ENCODE data around the gene LPP. TPM values are rescaled to one million over a fixed set of nuclear protein-coding genes. Genes with fewer than 3 reads are reported as not detected.

LPP gene
- total and polyA plus RNA-seq, 10 of the 15 experiments (the other 5 are each of a cell fraction or from before 2014, with no cell fraction given) = under 0.01 to 0.62 (median 0.03) TPM

DNA sequence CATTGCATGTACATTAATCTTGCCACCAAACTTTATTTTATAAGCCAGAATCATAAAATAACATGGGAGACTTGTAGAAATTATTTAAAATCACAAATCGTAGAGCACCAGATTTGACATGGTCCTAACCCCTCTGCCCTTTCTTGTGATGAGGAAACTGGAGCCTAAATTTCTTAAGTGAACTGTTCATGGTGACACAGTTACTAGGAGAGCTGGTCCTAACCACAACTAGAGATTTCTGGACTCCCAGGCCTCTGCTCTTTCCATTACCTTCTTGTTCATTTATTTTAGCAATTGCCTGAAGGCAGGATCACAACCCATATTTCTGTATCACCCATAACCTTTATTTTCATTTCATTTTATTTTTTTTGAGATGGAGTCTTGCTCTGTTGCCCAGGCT, 352.5 kb downstream of the LPP start (continued):
- TF ChIP-seq ZBTB40 (IDR thresholded peaks at IDR 0.05; ENCODE audit: borderline replicate concordance) = no peak

- ChIA-PET POLR2A (no interaction called here), SMC1A (ENCODE audit: uncharacterized antibody, unreplicated experiment) (no interaction called here), RAD21 (ENCODE audit: unreplicated experiment) (interaction anchor here (0.6 kb wide), 1 partner anchor 1414 kb away, joined by 3 read pairs; no protein-coding TSS in a partner anchor), CTCF (no interaction called here)
- in situ Hi-C loops (cut with MboI) = no loop called here
- Histone ChIP-seq H3K9ac (ENCODE audit: control insufficient read depth, insufficient read depth, low read length) (no peak overlapping the region), H2AFZ (ENCODE audit: control insufficient read depth, low read depth, low read length) (no peak overlapping the region), H3K4me2 (ENCODE audit: control insufficient read depth, insufficient read depth) (no peak overlapping the region), H3K4me1 (ENCODE audit: control insufficient read depth, insufficient read depth, low read length) (no peaks in the 10 kb centered on the region), H3K79me2 (ENCODE audit: control insufficient read depth, insufficient read depth, low read length) (no peaks in the 10 kb centered on the region), H3K4me3 (no peak overlapping the region), H4K20me1 (ENCODE audit: control insufficient read depth, insufficient read depth) (no peaks in the 10 kb centered on the region), H3K27me3 (replicated peaks in 1 of 2; ENCODE audit: control insufficient read depth in 2 of 2, insufficient read depth in 2 of 2, low read length in 1 of 2) (no peaks in the 10 kb centered on the region), H3K9me3 (replicated peaks; ENCODE audit: control insufficient read depth, insufficient read depth, low read length) (no peaks in the 10 kb centered on the region; the same call in 1 of the 3 replicates), H3K27ac (ENCODE audit: control insufficient read depth, insufficient read depth) (no peak overlapping the region), H3K36me3 (ENCODE audit: control insufficient read depth in 2 of 2, insufficient read depth in 2 of 2, low read length in 1 of 2) (no peaks in the 10 kb centered on the region)
- WGBS (ENCODE audit: insufficient coverage, insufficient replicate concordance, low lambda C conversion rate, missing lambda C conversion rate) = 28% methylated on average over 5 of the region's 5 CpGs
- ATAC-seq = no peak
- no peak for FAIRE-seq
- intact Hi-C loops (cut with micrococcal nuclease; ENCODE audit: unreplicated experiment) = no loop called here
- BruUV-seq (replicated peaks) = no TSS peak
- TF ChIP-seq ESRRA (IDR thresholded peaks at IDR 0.05; ENCODE audit: low read length) = no peak
- TF ChIP-seq POLR2AphosphoS5 (IDR thresholded peaks at IDR 0.05; ENCODE audit: low read length) = no peak
- DNase-seq (ENCODE audit: low read depth, low spot score) = no peak
These were observed 353.3 kb downstream of the LPP start for GRCh38 chr3:188507244-188507720.

Data from GM12878 (cell line).